Pons (tissue), 1 donor: Measurements from ENCODE around the gene BARHL2.

Source experiments
- DNase-seq: peaks from one replicate; pipeline ENCODE4 v3.0.0-alpha.2; 2016; ENCODE audit warnings: low spot score

BARHL2 gene

GRCh38 chr1:90710579-90711536, 6.2 kb downstream of the BARHL2 start:
- no peak for DNase-seq

DNA sequence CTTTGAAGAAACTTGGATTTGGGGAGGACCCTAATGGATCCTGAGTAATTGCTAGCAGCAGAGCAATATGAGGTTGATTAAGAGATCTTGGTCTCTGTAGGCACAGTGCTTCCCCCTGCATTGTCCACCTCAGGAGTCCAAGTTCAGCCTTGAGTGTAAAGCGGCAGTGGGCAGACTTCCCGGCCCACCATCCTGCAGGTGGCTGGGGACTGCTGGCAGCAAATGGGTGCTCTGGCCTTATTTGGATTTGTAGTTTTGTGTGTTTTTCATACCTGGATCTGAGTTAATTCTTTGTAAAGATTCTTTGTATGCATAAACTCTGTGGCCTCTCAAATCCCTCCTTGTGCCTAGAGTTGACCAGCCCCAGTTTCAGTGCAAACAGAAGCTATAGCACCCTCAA, 7.6 kb downstream of the BARHL2 start:
- DNase-seq = no peak

DNA sequence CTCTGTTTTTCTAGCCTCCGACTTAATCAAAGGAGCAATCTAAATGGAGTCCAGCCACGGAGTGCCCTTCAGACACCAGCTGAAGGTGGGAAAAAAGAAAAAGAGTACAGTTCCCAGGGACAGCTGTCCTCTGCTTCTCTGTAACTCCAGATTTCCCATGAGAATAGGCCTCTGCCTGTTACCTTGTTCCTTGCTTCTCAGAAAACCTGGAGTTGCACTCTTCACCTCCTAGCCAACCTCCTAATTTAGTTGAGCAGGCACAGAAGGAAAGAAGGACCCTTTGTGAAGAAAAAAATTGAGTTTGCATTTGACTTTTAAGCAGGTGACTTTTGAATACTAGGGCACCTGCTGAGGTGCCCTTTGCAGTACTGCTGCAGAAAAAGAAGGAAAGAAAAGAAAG, 8.3 kb downstream of the BARHL2 start:
- no peak for DNase-seq

DNA sequence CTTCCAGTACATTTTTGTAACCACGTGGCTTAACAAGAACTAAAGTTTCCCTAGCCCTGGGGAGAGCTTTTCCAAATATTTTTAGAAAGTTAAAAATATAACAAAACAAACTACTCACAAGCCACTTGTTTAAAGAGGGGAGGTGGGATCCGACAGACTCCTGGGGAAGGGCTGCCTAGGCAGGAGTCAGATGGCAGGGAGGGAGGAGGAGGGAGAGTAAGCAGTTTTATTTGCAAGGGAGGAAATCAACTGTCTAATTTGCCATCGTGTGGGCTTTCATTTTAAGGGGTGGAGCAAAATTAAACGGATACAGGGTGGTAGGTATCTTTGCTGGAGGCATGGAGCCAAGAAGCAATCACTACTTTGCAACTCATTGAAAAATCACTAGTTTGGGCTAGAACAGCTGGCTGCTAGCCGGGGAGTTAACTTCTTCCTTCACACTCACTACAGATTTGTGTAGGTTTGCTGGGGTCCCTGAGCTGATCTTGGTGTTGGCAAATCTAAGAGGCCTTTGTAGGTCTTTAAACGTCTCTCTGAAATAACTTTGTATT, 8.8 kb downstream of the BARHL2 start:
- no peak for DNase-seq

DNA sequence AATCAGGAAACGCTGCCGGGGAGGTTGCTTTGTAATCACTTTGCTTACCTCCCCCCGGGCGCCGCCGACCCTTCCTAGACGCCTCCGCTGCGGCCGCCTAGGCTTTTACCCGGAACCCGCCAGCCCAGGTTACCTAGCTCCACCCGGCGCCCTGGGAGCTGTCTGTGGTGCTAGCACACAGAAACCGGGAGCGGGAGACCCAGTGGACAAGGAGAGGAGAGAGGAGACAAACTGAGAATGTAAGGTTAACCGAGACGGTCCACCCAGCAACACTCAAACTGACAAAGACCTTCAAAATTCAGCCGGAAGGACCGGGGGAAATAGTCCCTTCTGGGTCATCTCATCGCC, 9.8 kb downstream of the BARHL2 start:
- no peak for DNase-seq

DNA sequence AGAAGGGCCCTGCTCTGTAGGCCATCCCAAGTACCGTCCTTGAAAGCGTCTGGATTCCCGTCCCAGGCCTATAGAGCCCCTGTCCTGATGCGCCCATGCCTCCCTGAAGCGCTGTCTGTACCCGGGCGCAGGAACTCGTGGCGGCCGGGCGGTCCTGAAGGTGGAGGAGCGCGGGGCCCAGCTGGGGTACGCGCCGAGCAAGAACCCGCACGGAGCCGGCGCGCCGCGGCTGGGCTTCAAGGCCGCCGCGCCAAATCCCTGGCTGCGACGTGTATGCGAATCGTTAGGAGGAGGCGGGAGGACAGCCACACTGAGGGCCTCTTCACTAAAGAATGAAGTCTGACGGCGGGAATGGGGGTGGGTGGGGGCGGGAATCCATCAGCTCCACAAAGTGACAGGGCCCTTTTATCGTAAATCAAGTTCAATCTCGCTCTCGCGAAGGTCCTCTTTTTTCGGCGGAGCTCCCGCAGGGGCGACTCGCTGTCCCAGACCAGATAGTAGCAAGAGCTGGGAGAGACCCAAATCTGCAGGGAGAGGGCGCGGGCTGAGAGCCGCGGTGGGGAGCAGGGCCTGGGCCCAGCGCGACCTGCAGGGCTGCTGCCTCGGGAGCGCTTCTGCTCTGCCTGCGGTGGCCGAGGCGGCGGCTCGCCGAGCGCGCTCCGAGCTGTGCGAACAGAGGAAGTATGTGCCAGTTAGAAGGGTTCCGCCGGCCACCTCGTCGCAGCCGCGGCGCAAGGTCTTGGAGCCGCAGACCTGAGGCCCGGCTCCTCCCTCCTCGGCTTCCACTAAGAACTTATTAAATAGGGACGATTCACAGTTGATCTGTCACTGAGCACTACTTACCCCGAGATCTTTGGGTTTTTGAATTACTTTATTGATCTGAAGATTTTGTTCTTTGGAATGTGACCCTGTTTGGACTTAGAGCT, 10.4 kb downstream of the BARHL2 start:
- no peak for DNase-seq

- DNase-seq = no peak
These were observed 11.1 kb downstream of the BARHL2 start for GRCh38 chr1:90705956-90706355.

- DNase-seq = no peak
These were observed 12.3 kb downstream of the BARHL2 start for GRCh38 chr1:90704817-90705216.

DNA sequence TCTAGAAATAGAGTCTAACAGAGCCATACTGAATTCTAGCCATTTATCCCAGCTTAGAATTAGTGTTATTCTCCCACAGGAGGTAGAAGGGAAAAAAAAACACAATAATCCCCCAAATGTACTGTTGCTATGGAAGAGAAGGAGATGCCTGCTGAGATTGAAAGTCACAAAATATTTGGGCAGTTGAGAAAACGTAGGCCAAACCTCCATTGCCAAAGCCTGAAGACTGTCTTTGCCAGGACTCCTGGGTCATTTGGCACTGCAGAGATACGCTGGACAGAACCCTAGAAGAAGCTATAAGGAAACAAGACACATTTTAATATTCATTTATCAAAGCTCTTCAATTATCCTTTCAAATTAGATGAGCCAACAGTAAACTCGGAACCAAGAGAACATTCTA, 22.3 kb downstream of the BARHL2 start:
- DNase-seq = no peak

DNA sequence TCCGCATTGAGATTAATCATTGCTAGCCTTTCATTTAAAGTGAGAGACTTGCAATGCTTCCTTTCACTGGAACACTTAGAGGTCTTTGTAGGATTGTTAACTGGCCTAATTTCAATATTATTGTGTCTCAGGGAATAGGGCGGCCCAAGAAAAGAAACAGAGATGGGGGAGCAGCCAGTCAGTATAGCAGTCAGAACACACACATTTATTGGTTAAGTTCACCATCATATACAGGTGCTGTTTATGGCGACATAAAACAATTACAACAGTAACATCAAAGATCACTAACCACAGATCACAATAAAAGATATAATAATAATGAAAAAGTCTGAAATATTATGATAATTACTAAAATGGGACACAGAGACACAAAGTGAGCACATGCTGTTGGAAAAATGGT, 29.4 kb downstream of the BARHL2 start:
- DNase-seq = no peak

- no peak for DNase-seq
These were observed 41.8 kb downstream of the BARHL2 start for GRCh38 chr1:90675161-90675847.

GRCh38 chr1:90671741-90672140, 45.4 kb downstream of the BARHL2 start:
- DNase-seq = no peak

DNA sequence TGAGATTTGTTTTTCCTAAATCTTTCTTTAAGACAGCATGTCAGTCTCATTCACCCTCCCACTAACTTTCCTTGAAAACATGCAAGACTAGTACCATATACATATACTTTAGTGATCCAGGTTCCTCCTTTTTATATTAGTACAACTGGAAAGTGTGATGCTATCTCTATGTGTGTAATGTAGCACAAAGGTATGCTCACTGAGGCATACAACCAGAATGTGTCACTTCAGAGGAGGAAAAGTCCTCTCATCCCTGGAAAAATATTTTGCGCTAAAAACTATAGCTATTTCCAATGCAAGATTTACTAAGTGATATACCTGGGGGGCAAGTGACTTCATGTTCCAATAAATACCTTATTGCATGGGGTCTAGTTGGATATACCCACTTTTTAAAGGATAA, 45.9 kb downstream of the BARHL2 start:
- DNase-seq = no peak
